CD4-positive, alpha-beta T cell treated with Interleukin-4 for 4 hours (primary cell): ENCODE measurements around the gene ELAVL3.

Experiments
- DNase-seq: peaks from one replicate; pipeline ENCODE4 v3.0.0-alpha.2; 2020

Gene ELAVL3

GRCh38 chr19:11480715-11481533 lies at the start of gene ELAVL3:
Gene ELAVL3, minus strand, starts transcription at chr19:11481046. Its CDS starts 438 bp downstream, at chr19:11480608.
- no peak for DNase-seq

GRCh38 chr19:11530432-11530831 lies 49.6 kb upstream of the ELAVL3 start:
- peak; percentile 27 for DNase-seq

GRCh38 chr19:11528551-11529341 lies 47.9 kb upstream of the ELAVL3 start, which contains the start of gene ECSIT:
Gene ECSIT, minus strand, starts transcription at chr19:11529134. Its CDS starts 9,964 bp downstream, at chr19:11519170.
- DNase-seq, result peak; percentile 94

GRCh38 chr19:11519138-11519537 lies 38.3 kb upstream of the ELAVL3 start:
- no peak for DNase-seq

- no peak for DNase-seq
Measured at GRCh38 chr19:11513946-11514345, 33.1 kb upstream of the ELAVL3 start.

- no peak for DNase-seq
Measured at GRCh38 chr19:11510444-11510843, 29.6 kb upstream of the ELAVL3 start.

GRCh38 chr19:11507370-11508078 lies 26.7 kb upstream of the ELAVL3 start:
- DNase-seq, result no peak

- DNase-seq, result no peak
Measured at GRCh38 chr19:11506967-11507366, 26.1 kb upstream of the ELAVL3 start.

GRCh38 chr19:11506101-11506555 lies 25.3 kb upstream of the ELAVL3 start:
- DNase-seq, result no peak

- DNase-seq, result peak; percentile 94
Measured at GRCh38 chr19:11505504-11506100, 24.8 kb upstream of the ELAVL3 start, which contains the start of gene ZNF653. Gene ZNF653, minus strand, starts transcription at chr19:11505839. Its CDS starts 53 bp downstream, at chr19:11505786.

- DNase-seq, result peak; percentile 94
Measured at GRCh38 chr19:11505032-11505503, 24.2 kb upstream of the ELAVL3 start.

GRCh38 chr19:11504502-11505031 lies 23.7 kb upstream of the ELAVL3 start:
- DNase-seq, result no peak

- no peak for DNase-seq
Measured at GRCh38 chr19:11499890-11500420, 19.1 kb upstream of the ELAVL3 start.

- no peak for DNase-seq
Measured at GRCh38 chr19:11499220-11499726, 18.4 kb upstream of the ELAVL3 start.

- peak; percentile 39 for DNase-seq
Measured at GRCh38 chr19:11496391-11497163, 15.7 kb upstream of the ELAVL3 start.

GRCh38 chr19:11495885-11496284 lies 15.0 kb upstream of the ELAVL3 start:
- DNase-seq, result no peak

GRCh38 chr19:11495481-11495880 lies 14.6 kb upstream of the ELAVL3 start:
- DNase-seq, result no peak

GRCh38 chr19:11494634-11495285 lies 13.9 kb upstream of the ELAVL3 start:
- DNase-seq, result no peak

GRCh38 chr19:11489378-11489777 lies 8.5 kb upstream of the ELAVL3 start:
- DNase-seq, result no peak
